ENCODE data around the gene GDI1. TPM values are rescaled to one million over a fixed set of nuclear protein-coding genes. Genes with fewer than 3 reads are reported as not detected.

GDI1 gene
- polyA plus RNA-seq, 2 of the 4 experiments (the other 2 are of a cell fraction) = 124 to 128 TPM

DNA sequence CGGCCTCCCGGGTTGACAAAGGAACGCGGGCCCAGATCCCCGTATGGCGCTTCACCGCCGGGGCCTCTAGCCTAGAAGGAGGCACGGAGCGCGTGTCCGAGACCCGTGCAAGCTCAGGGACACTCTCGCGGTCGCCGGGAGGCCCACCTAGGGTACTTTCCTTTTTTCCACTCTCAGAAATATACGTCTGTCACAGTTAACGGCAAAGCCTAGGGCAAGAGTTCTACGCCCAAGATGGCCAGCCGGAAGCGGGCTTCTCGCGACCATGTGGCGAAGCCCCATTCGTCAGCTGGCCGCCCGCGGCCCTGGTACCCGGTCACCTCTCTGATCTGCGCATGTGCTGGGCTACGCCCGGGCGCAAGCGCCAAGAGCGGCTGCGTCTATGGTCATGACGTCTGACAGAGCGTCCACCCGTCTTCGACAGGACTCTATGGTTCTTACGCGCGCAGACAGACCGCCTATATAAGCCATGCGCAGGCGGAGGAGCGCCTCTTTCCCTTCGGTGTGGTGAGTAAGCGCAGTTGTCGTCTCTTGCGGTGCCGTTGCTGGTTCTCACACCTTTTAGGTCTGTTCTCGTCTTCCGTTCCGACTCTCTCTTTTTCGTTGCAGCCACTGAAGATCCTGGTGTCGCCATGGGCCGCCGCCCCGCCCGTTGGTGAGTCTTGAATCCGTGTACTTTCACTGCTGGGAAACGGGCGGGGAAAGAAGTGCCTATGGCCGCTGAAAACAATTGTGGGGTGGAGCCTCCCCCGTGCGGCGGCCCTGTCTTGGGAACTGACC lies 38.9 kb upstream of the GDI1 start, which contains the start of gene RPL10 (continued):
- TF ChIP-seq, protein P1, sequence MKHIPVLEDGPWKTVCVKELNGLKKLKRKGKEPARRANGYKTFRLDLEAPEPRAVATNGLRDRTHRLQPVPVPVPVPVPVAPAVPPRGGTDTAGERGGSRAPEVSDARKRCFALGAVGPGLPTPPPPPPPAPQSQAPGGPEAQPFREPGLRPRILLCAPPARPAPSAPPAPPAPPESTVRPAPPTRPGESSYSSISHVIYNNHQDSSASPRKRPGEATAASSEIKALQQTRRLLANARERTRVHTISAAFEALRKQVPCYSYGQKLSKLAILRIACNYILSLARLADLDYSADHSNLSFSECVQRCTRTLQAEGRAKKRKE (CRISPR knock-in tag; IDR thresholded peaks at IDR 0.05; ENCODE audit: low read depth) = peak; percentile 77; the same call in 1 of the 2 replicates
- peak; percentile 99 for TF ChIP-seq POLR2A (IDR thresholded peaks at IDR 0.05; ENCODE audit: low read length)
- TF ChIP-seq NFE2L2 (conservative IDR thresholded peaks at IDR 0.05; ENCODE audit: low read length) = no peak
- peak; percentile 27; the same call in 1 of the 2 replicates for TF ChIP-seq TP53 (CRISPR knock-in tag; IDR thresholded peaks at IDR 0.05)
- TF ChIP-seq PHF8 (IDR thresholded peaks at IDR 0.05; ENCODE audit: borderline replicate concordance, low read depth) = peak; percentile 82
- TF ChIP-seq, protein P2, sequence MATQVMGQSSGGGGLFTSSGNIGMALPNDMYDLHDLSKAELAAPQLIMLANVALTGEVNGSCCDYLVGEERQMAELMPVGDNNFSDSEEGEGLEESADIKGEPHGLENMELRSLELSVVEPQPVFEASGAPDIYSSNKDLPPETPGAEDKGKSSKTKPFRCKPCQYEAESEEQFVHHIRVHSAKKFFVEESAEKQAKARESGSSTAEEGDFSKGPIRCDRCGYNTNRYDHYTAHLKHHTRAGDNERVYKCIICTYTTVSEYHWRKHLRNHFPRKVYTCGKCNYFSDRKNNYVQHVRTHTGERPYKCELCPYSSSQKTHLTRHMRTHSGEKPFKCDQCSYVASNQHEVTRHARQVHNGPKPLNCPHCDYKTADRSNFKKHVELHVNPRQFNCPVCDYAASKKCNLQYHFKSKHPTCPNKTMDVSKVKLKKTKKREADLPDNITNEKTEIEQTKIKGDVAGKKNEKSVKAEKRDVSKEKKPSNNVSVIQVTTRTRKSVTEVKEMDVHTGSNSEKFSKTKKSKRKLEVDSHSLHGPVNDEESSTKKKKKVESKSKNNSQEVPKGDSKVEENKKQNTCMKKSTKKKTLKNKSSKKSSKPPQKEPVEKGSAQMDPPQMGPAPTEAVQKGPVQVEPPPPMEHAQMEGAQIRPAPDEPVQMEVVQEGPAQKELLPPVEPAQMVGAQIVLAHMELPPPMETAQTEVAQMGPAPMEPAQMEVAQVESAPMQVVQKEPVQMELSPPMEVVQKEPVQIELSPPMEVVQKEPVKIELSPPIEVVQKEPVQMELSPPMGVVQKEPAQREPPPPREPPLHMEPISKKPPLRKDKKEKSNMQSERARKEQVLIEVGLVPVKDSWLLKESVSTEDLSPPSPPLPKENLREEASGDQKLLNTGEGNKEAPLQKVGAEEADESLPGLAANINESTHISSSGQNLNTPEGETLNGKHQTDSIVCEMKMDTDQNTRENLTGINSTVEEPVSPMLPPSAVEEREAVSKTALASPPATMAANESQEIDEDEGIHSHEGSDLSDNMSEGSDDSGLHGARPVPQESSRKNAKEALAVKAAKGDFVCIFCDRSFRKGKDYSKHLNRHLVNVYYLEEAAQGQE (IDR thresholded peaks at IDR 0.05) = peak; percentile 60
- TF ChIP-seq, protein P3, sequence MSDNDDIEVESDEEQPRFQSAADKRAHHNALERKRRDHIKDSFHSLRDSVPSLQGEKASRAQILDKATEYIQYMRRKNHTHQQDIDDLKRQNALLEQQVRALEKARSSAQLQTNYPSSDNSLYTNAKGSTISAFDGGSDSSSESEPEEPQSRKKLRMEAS (IDR thresholded peaks at IDR 0.05) = peak; percentile 97
- TF ChIP-seq, protein P4, sequence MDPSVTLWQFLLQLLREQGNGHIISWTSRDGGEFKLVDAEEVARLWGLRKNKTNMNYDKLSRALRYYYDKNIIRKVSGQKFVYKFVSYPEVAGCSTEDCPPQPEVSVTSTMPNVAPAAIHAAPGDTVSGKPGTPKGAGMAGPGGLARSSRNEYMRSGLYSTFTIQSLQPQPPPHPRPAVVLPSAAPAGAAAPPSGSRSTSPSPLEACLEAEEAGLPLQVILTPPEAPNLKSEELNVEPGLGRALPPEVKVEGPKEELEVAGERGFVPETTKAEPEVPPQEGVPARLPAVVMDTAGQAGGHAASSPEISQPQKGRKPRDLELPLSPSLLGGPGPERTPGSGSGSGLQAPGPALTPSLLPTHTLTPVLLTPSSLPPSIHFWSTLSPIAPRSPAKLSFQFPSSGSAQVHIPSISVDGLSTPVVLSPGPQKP (IDR thresholded peaks at IDR 0.05; ENCODE audit: low read depth, low read length) = 0 out of 2 replicates have a peak, but pooled peaks have one; percentile 42

DNA sequence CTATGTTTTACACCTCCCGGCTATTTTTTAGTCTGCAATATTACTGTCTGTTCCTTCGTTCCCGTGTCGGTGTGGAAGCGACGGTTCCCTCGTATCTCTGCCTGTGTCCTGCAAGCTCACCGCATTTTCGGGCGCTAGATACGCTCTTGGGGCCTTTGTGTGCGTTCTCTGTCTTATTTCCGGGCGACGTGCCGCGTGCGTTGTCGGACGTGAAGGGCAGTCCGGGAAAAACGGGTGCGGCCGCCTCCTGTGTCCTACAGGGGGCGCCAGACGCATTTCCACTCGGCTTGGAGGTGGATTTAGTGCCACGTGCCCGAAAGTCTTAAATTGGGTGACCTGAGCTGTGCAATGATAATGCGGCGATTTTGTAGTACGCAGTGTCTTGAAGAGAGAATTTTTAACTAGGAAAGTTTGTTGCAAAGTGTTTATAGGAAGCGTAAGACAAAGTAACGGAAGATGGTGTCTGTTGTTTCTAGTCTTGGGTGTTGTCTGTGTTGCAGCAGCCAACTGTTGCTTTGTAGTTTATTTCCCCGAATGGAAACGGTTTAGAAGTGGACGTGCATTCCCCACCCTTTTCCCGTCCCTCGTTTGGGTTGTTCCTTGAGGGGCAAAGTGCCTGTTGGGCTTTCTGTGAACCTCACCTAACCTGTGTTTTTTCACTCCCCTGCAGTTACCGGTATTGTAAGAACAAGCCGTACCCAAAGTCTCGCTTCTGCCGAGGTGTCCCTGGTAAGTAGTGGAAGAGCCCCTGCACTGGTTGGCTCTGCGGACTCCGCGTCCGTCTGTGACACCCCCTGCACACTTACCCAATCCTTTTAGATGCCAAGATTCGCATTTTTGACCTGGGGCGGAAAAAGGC lies 38.1 kb upstream of the GDI1 start:
- 1% methylated on average over 36 of the region's 49 CpGs for WGBS (ENCODE audit: missing lambda C conversion rate)
- FAIRE-seq = no peak
- POLR2A ChIA-PET = interaction anchor here (1.0 to 2.1 kb wide), 13 partner anchors 11 to 142 kb away, joined by 3 to 19 read pairs (median 4); partner anchors contain the start of genes ATP6AP1, DNASE1L1, PLXNA3 and SLC10A3
- TF ChIP-seq FOSB (CRISPR knock-in tag; IDR thresholded peaks at IDR 0.05) = 0 out of 2 replicates have a peak, but pooled peaks have one; percentile 30
- peak; percentile 96; the same call in 1 of the 2 replicates for TF ChIP-seq MYC (IDR thresholded peaks at IDR 0.05; ENCODE audit: borderline replicate concordance, low read length)
- TF ChIP-seq RAD21 (conservative IDR thresholded peaks at IDR 0.05 in 1 of 2, IDR thresholded peaks at IDR 0.05 in 1 of 2) = peak in 1 of 2 experiments; percentile 20; a peak in 1 of 5 replicates
- TF ChIP-seq, protein P5, sequence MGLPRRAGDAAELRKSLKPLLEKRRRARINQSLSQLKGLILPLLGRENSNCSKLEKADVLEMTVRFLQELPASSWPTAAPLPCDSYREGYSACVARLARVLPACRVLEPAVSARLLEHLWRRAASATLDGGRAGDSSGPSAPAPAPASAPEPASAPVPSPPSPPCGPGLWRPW (IDR thresholded peaks at IDR 0.05) = no peak
- TF ChIP-seq PHF8 (IDR thresholded peaks at IDR 0.05; ENCODE audit: borderline replicate concordance, low read depth) = no peak; the same call in 1 of the 2 replicates
- no peak for TF ChIP-seq ZC3H11A (IDR thresholded peaks at IDR 0.05)
- TF ChIP-seq HOXA7 (CRISPR knock-in tag; IDR thresholded peaks at IDR 0.05) = no peak
- TF ChIP-seq NPAS2 (CRISPR knock-in tag; IDR thresholded peaks at IDR 0.05; ENCODE audit: borderline replicate concordance) = no peak
- TF ChIP-seq, protein P6, sequence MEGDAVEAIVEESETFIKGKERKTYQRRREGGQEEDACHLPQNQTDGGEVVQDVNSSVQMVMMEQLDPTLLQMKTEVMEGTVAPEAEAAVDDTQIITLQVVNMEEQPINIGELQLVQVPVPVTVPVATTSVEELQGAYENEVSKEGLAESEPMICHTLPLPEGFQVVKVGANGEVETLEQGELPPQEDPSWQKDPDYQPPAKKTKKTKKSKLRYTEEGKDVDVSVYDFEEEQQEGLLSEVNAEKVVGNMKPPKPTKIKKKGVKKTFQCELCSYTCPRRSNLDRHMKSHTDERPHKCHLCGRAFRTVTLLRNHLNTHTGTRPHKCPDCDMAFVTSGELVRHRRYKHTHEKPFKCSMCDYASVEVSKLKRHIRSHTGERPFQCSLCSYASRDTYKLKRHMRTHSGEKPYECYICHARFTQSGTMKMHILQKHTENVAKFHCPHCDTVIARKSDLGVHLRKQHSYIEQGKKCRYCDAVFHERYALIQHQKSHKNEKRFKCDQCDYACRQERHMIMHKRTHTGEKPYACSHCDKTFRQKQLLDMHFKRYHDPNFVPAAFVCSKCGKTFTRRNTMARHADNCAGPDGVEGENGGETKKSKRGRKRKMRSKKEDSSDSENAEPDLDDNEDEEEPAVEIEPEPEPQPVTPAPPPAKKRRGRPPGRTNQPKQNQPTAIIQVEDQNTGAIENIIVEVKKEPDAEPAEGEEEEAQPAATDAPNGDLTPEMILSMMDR (IDR thresholded peaks at IDR 0.05) = peak; percentile 64
- TF ChIP-seq, protein P3 (IDR thresholded peaks at IDR 0.05) = peak; percentile 96
- no peak for TF ChIP-seq GATA3 (IDR thresholded peaks at IDR 0.05; ENCODE audit: borderline replicate concordance)
- peak; percentile 49; the same call in 1 of the 2 replicates for TF ChIP-seq TFCP2L1 (CRISPR knock-in tag; IDR thresholded peaks at IDR 0.05)
- 0 out of 2 replicates have a peak, but pooled peaks have one; percentile 6 for TF ChIP-seq BHLHE40 (IDR thresholded peaks at IDR 0.05; ENCODE audit: low read depth, low read length)
- TF ChIP-seq, protein P7, sequence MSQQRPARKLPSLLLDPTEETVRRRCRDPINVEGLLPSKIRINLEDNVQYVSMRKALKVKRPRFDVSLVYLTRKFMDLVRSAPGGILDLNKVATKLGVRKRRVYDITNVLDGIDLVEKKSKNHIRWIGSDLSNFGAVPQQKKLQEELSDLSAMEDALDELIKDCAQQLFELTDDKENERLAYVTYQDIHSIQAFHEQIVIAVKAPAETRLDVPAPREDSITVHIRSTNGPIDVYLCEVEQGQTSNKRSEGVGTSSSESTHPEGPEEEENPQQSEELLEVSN (IDR thresholded peaks at IDR 0.05; ENCODE audit: borderline replicate concordance, low read depth) = peak; percentile 51; the same call in 1 of the 2 replicates
- no peak for TF ChIP-seq CHD4 (IDR thresholded peaks at IDR 0.05; ENCODE audit: borderline replicate concordance)
- TF ChIP-seq NR3C1 (IDR thresholded peaks at IDR 0.05) = no peak
- no peak for TF ChIP-seq ZNF302 (CRISPR knock-in tag; IDR thresholded peaks at IDR 0.05)
- TF ChIP-seq TP53 (CRISPR knock-in tag; IDR thresholded peaks at IDR 0.05) = peak; percentile 69; the same call in 1 of the 2 replicates
- TF ChIP-seq EHF (CRISPR knock-in tag; IDR thresholded peaks at IDR 0.05) = no peak

More for the DNA sequence above, 38.1 kb upstream of the GDI1 start:
- Histone ChIP-seq H3K4me2 (peak overlapping the region; percentile 89), H3K9me3 (no peaks in the 10 kb centered on the region), H3K4me3 (peak overlapping the region; percentile 88), H3K4me1 (peaks cover 18% of the 10 kb centered on the region; the same call in 2 of the 3 replicates), H3K27ac (peak overlapping the region; percentile 96 to 100)
- DNase-seq (ENCODE audit: low read depth in 1 of 2, low spot score in 1 of 2) (peak in 1 of 2 experiments; percentile 86), ATAC-seq (peak in 1 of 2 experiments; percentile 10; a peak in 3 of 6 replicates)
- CTCF ChIA-PET = interaction anchor here (0.6 to 4.7 kb wide), 11 partner anchors 9 to 136 kb away, joined by 3 to 28 read pairs (median 5); partner anchors contain the start of genes DNASE1L1, FLNA and TAFAZZIN
